GM18867 (cell line): ENCODE measurements around the gene EHMT2.
A peak's percentile ranks its signal among the peaks of the same experiment; 100 is the strongest.
"Not testable (repeated sequence)": the region's sequence is repeated elsewhere in the genome, so short reads cannot be mapped to it uniquely, and the experiment has no call there.

Source experiments
- ATAC-seq: cut with Tn5 transposase; IDR thresholded peaks from one replicate; pipeline ENCODE4 v1.9.1; 2021; ENCODE audit warnings: mild to moderate bottlenecking, moderate library complexity; ENCODE audit not compliant: unreplicated experiment

EHMT2 gene

GRCh38 chr6:31897612-31898382, at the start of gene EHMT2:
EHMT2 (minus strand) TSS chr6:31897698; CDS start chr6:31897677, 21 bp downstream.
- ATAC-seq, result peak; percentile 53

DNA sequence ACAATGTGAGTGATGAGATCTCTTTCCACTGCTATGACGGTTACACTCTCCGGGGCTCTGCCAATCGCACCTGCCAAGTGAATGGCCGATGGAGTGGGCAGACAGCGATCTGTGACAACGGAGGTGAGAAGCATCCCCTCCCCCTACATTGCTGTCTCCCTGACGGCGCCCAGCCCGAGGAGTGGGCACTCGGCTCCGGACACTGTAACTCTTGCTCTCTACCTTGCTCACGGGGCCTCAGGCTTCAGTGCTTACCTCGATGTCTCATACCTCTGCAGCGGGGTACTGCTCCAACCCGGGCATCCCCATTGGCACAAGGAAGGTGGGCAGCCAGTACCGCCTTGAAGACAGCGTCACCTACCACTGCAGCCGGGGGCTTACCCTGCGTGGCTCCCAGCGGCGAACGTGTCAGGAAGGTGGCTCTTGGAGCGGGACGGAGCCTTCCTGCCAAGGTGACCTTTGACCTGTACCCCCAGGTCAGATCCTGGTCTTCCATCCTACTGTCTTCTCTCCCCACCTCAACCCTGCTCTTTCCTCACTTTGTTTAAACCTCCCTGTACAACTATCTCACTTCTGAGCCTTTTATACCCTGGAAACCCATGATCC, 49.7 kb upstream of the EHMT2 start:
- no peak for ATAC-seq

GRCh38 chr6:31946370-31946885, 48.9 kb upstream of the EHMT2 start:
- no peak for ATAC-seq

GRCh38 chr6:31945507-31946369, 48.2 kb upstream of the EHMT2 start, which contains the start of gene CFB:
CFB (plus strand) TSS chr6:31946095; CDS start chr6:31946222, 127 bp downstream.
- ATAC-seq, result no peak

- no peak for ATAC-seq
Measured at GRCh38 chr6:31945154-31945506, 47.6 kb upstream of the EHMT2 start.

DNA sequence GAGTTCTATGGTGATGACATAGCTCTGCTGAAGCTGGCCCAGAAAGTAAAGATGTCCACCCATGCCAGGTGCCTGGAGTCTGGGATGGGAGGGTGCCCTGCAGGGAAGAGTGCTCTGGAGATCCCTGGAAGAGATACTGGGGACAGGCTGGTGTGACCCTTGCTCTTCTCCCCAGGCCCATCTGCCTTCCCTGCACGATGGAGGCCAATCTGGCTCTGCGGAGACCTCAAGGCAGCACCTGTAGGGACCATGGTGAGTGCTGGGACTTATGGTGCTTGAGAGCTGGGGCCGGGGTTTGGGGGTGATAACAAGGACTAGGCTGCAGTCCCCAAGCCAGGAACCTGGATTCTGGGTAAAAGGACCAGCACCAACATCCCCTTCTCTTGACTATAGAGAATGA, 46.2 kb upstream of the EHMT2 start:
- ATAC-seq, result no peak

DNA sequence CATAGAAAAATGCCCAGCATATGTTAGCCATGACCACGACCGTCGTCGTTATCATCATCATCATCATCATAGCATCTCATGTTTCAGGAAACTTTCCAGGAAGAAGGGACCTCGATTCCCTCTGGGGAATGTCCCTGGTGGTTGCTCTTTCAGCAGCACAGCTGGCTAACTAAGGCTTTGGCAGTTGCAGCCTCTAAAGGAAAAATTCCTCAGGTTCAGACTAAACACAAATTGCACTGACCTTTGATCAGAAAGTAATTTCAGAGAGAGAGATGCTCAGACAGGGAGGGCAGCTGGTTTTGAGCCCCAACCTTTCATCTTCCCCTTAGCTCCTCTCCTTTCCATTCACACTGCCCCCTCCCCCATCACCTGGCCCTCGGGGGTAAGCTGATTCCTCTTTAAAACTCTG, 42.8 kb upstream of the EHMT2 start:
- ATAC-seq, result no peak

DNA sequence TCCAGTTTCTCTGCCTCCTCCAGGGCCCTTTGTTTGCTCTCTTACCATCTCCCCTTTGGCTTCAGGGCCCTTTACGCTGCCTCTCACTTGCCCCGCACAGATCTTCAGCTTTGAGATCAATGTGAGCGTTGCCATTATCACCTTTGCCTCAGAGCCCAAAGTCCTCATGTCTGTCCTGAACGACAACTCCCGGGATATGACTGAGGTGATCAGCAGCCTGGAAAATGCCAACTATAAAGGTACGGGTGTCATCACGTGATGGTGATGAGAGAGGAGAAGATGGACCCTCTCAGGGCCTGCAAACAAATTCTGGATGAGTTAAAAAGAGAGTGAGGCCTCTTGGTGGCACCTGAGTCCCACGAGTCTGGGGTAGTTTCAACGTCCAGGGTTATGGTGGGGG, 38.3 kb upstream of the EHMT2 start:
- no peak for ATAC-seq

DNA sequence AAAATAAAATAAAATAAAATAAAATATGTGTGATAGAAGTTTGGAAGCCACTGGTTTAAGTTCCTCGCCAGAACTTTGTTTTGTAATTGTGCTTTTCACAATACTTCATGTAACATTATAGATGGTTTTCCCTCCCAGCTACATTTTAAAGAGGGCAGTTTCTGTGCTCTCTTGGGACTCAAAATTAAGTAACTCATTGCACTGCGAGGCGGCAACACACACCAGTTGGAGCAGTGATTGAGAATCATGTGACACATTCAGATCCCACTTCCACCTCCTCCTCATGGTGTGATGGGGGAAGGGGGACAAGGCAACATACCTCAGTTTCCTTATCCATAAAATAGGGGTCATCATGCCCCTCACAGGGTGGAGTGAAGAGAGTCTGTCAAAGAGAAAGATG, 37.5 kb upstream of the EHMT2 start:
- ATAC-seq, result no peak

- no peak for ATAC-seq
Measured at GRCh38 chr6:31933537-31933936, 36.0 kb upstream of the EHMT2 start.

DNA sequence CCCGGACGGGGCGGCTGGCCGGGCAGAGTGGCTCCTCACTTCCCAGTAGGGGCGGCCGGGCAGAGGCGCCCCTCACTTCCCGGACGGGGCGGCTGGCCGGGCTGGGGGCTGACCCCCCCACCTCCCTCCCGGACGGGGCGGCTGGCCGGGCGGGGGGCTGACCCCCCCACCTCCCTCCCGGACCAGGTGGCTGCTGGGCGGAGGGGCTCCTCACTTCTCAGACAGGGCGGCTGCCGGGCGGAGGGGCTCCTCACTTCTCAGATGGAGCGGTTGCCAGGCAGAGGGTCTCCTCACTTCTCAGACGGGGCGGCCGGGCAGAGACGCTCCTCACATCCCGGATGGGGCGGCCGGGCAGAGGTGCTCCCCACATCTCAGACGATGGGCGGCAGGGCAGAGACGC, 34.6 kb upstream of the EHMT2 start:
- not testable (repeated sequence) for ATAC-seq

DNA sequence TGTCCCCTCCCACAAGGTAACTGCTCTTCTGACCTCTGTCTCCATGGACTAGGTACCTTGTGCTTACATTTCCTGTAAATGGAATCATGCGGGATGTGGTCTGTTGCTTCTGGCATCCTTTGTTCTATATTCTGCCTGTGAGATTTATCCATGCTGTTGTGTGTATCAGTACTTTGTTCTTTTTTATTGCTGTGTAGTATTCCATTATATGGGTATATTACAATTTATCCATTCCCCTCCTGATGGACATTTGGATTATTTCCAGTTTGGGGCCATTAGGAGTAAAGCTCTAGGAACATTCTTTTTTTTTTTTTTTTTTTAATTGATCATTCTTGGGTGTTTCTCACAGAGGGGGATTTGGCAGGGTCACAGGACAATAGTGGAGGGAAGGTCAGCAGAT, 33.5 kb upstream of the EHMT2 start:
- no peak for ATAC-seq

DNA sequence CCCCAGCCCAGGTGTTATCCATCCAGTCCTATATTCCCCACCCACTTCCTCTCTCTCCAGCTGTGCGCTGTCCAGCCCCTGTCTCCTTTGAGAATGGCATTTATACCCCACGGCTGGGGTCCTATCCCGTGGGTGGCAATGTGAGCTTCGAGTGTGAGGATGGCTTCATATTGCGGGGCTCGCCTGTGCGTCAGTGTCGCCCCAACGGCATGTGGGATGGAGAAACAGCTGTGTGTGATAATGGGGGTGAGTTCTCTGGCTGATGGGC, 31.1 kb upstream of the EHMT2 start:
- no peak for ATAC-seq

GRCh38 chr6:31927863-31928671, 30.6 kb upstream of the EHMT2 start:
- no peak for ATAC-seq

GRCh38 chr6:31927242-31927862, 29.9 kb upstream of the EHMT2 start, which contains the start of gene C2:
C2 (plus strand) TSS chr6:31927717; CDS start chr6:31927753, 36 bp downstream.
- no peak for ATAC-seq

DNA sequence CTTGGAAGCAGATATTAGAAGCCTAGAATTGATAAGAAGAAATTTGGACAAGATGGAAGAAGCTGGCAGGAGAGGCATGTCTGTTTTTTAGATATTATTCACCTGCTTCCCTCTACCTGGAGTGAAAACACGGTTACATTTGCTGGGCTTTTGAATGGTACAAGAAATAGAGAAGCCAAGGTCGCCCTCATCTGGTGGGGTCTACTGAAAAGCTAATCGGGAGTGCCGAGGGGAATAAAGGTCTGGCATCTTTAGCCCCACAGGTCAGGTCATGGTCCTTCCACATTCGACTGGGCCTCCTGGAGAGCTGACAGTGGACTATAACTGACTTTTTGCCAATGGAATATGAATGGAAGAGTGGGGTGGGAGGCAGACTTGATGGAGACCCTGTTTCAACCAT, 25.4 kb upstream of the EHMT2 start:
- ATAC-seq, result no peak

- ATAC-seq, result no peak
Measured at GRCh38 chr6:31920811-31921210, 23.3 kb upstream of the EHMT2 start.

DNA sequence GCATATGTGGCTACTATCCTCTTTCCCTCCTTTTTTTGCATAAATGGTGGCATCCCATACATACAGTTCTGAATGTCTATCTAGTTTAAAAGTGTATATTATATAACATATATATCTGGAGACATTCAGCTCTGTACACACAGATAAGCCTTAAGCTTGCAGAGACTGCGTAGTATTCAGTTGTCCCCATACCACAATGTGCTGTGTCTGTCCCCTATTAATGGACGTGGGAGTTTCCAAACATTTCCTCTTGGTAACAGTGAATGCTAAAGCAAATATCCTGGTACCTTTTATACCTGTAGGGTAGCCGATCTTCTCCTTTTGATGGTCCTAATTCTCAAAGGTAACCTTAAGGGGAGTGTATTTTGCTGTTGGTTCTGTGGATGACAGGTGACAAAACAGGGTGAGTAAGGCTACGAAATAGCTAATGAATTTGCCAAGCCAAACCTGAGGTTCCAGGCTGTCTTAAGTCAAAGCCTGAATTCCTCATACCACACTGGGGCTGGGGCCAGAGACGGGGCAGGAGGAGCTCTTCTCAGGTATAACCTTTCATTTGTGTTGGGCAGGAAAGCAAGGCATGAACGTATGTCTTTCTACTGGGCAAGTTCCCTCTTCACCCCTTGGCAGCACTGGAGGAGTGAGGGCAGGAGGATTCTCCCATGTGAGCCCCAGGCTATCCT, 22.3 kb upstream of the EHMT2 start:
- no peak for ATAC-seq

DNA sequence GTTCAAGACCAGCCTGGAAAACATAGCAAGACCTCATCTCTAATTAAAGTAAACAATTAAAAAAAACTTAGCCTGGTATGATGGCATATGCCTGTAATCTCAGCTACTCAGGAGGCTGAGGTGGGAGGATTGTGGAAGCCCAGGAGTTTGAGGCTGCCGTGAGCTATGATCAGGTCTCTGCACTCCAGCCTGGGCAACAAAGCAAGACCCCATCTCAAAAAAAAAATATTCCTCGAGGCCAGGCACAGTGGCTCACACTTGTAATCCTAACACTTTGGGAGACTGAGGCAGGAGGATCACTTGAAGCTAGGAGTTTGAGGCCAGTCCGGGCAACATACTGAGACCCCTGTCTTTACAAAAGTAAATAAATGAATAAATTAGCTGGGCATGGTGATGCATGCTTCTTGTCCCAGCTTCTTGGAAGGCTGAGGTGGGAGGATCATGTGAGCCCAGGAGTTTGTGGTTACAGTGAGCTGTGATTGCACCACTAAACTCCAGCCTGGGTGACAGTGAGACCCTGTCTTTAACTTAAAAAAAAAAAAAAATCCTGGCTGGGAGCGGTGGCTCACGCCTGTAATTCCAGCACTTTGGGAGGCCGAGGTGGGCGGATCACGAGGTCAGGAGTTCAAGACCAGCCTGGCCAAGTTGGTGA, 20.7 kb upstream of the EHMT2 start:
- ATAC-seq, result no peak
